Measurements from ENCODE around the gene CNST.

CNST gene

GRCh38 chr1:246566128-246566812, at the start of gene CNST, which contains the start of gene TFB2M:
CNST (plus strand) TSS chr1:246566456; CDS start chr1:246591563, 25,107 bp downstream.
TFB2M (minus strand) TSS chr1:246566261; CDS start chr1:246566138, 123 bp downstream.
- in situ Hi-C loops (cut with MboI; ENCODE audit: low sequenced_read_pairs): no loop called here

- in situ Hi-C loops (cut with MboI; ENCODE audit: low sequenced_read_pairs): no loop called here
Observed at GRCh38 chr1:246517391-246517790, 48.9 kb upstream of the CNST start.

GRCh38 chr1:246518456-246519205, 47.6 kb upstream of the CNST start:
- in situ Hi-C loops (cut with MboI; ENCODE audit: low sequenced_read_pairs): no loop called here

GRCh38 chr1:246519514-246519913, 46.7 kb upstream of the CNST start:
- in situ Hi-C loops (cut with MboI; ENCODE audit: low sequenced_read_pairs): no loop called here

GRCh38 chr1:246526380-246526779, 39.9 kb upstream of the CNST start:
- in situ Hi-C loops (cut with MboI; ENCODE audit: low sequenced_read_pairs): no loop called here

GRCh38 chr1:246526915-246527314, 39.3 kb upstream of the CNST start:
- in situ Hi-C loops (cut with MboI; ENCODE audit: low sequenced_read_pairs): no loop called here

- in situ Hi-C loops (cut with MboI; ENCODE audit: low sequenced_read_pairs): no loop called here
Observed at GRCh38 chr1:246527402-246528088, 38.7 kb upstream of the CNST start.

GRCh38 chr1:246528933-246529731, 37.1 kb upstream of the CNST start:
- in situ Hi-C loops (cut with MboI; ENCODE audit: low sequenced_read_pairs): no loop called here

GRCh38 chr1:246530482-246530881, 35.8 kb upstream of the CNST start:
- in situ Hi-C loops (cut with MboI; ENCODE audit: low sequenced_read_pairs): no loop called here

- in situ Hi-C loops (cut with MboI; ENCODE audit: low sequenced_read_pairs): no loop called here
Observed at GRCh38 chr1:246532519-246532918, 33.7 kb upstream of the CNST start.

GRCh38 chr1:246533371-246533905, 32.8 kb upstream of the CNST start:
- in situ Hi-C loops (cut with MboI; ENCODE audit: low sequenced_read_pairs): no loop called here

- in situ Hi-C loops (cut with MboI; ENCODE audit: low sequenced_read_pairs): no loop called here
Observed at GRCh38 chr1:246534114-246534513, 32.1 kb upstream of the CNST start.

GRCh38 chr1:246537441-246537840, 28.8 kb upstream of the CNST start:
- in situ Hi-C loops (cut with MboI; ENCODE audit: low sequenced_read_pairs): no loop called here

GRCh38 chr1:246537887-246538286, 28.4 kb upstream of the CNST start:
- in situ Hi-C loops (cut with MboI; ENCODE audit: low sequenced_read_pairs): no loop called here

GRCh38 chr1:246540738-246541491, 25.3 kb upstream of the CNST start:
- in situ Hi-C loops (cut with MboI; ENCODE audit: low sequenced_read_pairs): no loop called here

GRCh38 chr1:246544001-246544400, 22.3 kb upstream of the CNST start:
- in situ Hi-C loops (cut with MboI; ENCODE audit: low sequenced_read_pairs): no loop called here

- in situ Hi-C loops (cut with MboI; ENCODE audit: low sequenced_read_pairs): no loop called here
Observed at GRCh38 chr1:246549665-246550064, 16.6 kb upstream of the CNST start.

GRCh38 chr1:246550402-246550801, 15.9 kb upstream of the CNST start:
- in situ Hi-C loops (cut with MboI; ENCODE audit: low sequenced_read_pairs): no loop called here

GRCh38 chr1:246552110-246552509, 14.1 kb upstream of the CNST start:
- in situ Hi-C loops (cut with MboI; ENCODE audit: low sequenced_read_pairs): no loop called here

GRCh38 chr1:246554201-246554600, 12.1 kb upstream of the CNST start:
- in situ Hi-C loops (cut with MboI; ENCODE audit: low sequenced_read_pairs): no loop called here

Data from HL-60/S4 (cell line).